PC-9 (cell line): ENCODE results near the gene VGF. TPM values are rescaled to one million over a fixed set of nuclear protein-coding genes. Genes with fewer than 3 reads are reported as not detected.

Experiments used
- BruUV-seq: library from RNA; stranded (reverse); fragments of 400-500 nt; replicated peaks from 2 replicates; lab custom pipeline; 2021; lab: Mats Ljungman, UMichigan
- CTCF ChIA-PET: fragments of 300-600 bp; sonication (Branson Sonifier 250); formaldehyde crosslinking; loops from one replicate; lab custom pipeline; 2022; ENCODE audit warnings: antibody characterized with exemption; lab: Charles Lee
- POLR2A ChIA-PET: fragments of 300-600 bp; sonication (Branson Sonifier 250); formaldehyde crosslinking; loops from one replicate; lab custom pipeline; 2022; ENCODE audit warnings: antibody characterized with exemption; ENCODE audit not compliant: unreplicated experiment; lab: Charles Lee
- DNase-seq, 2 experiments: peaks; one replicate each; pipeline versions ENCODE4 v3.0.0 to v3.0.0-alpha.2; 2015 to 2022; ENCODE audit warnings: mixed read lengths in 1 of 2
- H2AFZ ChIP-seq: fragments of 200-600 bp; sonication (generic); 2 replicates; pipeline ENCODE4 v1.8.1; 2017; ENCODE audit warnings: antibody characterized with exemption
- H3F3A ChIP-seq: fragments of 200-600 bp; sonication (generic); 2 replicates; pipeline ENCODE4 v1.8.1; 2017; ENCODE audit warnings: antibody characterized with exemption, mild to moderate bottlenecking, low read depth; ENCODE audit not compliant: insufficient read depth
- H3K27ac ChIP-seq: fragments of 200-600 bp; sonication (generic); 2 replicates; pipeline ENCODE4 v1.6.1; 2016; ENCODE audit warnings: mixed run types
- H3K27me3 ChIP-seq: fragments of 200-600 bp; sonication (generic); 2 replicates; pipeline ENCODE4 v1.6.1; 2016; ENCODE audit warnings: low read depth, mixed run types; ENCODE audit not compliant: insufficient read depth
- H3K36me3 ChIP-seq: fragments of 200-600 bp; sonication (generic); 2 replicates; pipeline ENCODE4 v1.6.1; 2016; ENCODE audit warnings: low read depth, mixed run types
- H3K4me1 ChIP-seq: fragments of 200-600 bp; sonication (generic); replicated peaks from 2 replicates; pipeline ENCODE4 v1.6.1; 2016; ENCODE audit warnings: mixed run types; ENCODE audit not compliant: insufficient read depth
- H3K4me2 ChIP-seq: fragments of 200-600 bp; sonication (generic); 2 replicates; pipeline ENCODE4 v1.6.1; 2017; ENCODE audit warnings: mixed run types
- H3K4me3 ChIP-seq: fragments of 200-600 bp; sonication (generic); 2 replicates; pipeline ENCODE4 v1.6.1; 2016; ENCODE audit warnings: mixed run types
- H3K79me2 ChIP-seq: fragments of 200-600 bp; sonication (generic); 2 replicates; pipeline ENCODE4 v1.6.1; 2017; ENCODE audit warnings: low read depth, mixed run types
- H3K9me2 ChIP-seq: fragments of 200-600 bp; sonication (generic); 2 replicates; pipeline ENCODE4 v1.8.1; 2017; ENCODE audit warnings: mild to moderate bottlenecking; ENCODE audit not compliant: insufficient read depth
- H3K9me3 ChIP-seq: fragments of 200-600 bp; sonication (generic); 2 replicates; pipeline ENCODE4 v1.8.1; 2016; ENCODE audit warnings: low read depth; ENCODE audit not compliant: insufficient read depth
- H4K20me1 ChIP-seq: fragments of 200-600 bp; sonication (generic); 2 replicates; pipeline ENCODE4 v1.8.1; 2017; ENCODE audit not compliant: insufficient read depth
- CTCF ChIP-seq: fragments of 200-600 bp; sonication (generic); conservative IDR thresholded peaks from 2 replicates; pipeline ENCODE4 v1.6.1; 2017; ENCODE audit warnings: mixed run types, antibody characterized with exemption, mild to moderate bottlenecking, moderate library complexity
- EZH2 ChIP-seq: fragments of 200-600 bp; sonication (generic); IDR thresholded peaks from 2 replicates; pipeline ENCODE4 v1.8.0; 2017; ENCODE audit warnings: antibody characterized with exemption, low read depth
- intact Hi-C: fragments of 100-400 bp; cut with micrococcal nuclease; formaldehyde crosslinking; loops from one replicate; pipeline ENCODE4 v1.10.0; 2022; ENCODE audit not compliant: unreplicated experiment
- total RNA-seq: library from RNA; stranded (reverse); gene quantifications from 2 replicates; pipeline ENCODE4 v1.2.3, GENCODE V29; 2021

VGF gene
- total RNA-seq, 1 experiment from 2014 or later = 2.1 TPM

GRCh38 chr7:101171442-101171837 lies 6.1 kb upstream of the VGF start:
- ChIA-PET POLR2A (interaction anchor here (0.6 kb wide), 1 partner anchor 14 kb away, joined by 8 read pairs; no protein-coding TSS in a partner anchor), CTCF (interaction anchor here (1.3 kb wide), 1 partner anchor 28 kb away, joined by 5 read pairs; no protein-coding TSS in a partner anchor)
- H4K20me1 ChIP-seq = no peaks in the 10 kb centered on the region
- H3K27me3 ChIP-seq = peaks cover 68% of the 10 kb centered on the region
- H3K4me2 ChIP-seq = no peak overlapping the region
- H3K9me3 ChIP-seq = no peaks in the 10 kb centered on the region
- peaks cover 15% of the 10 kb centered on the region; the same call in 1 of the 2 replicates for H3F3A ChIP-seq
- no peaks in the 10 kb centered on the region for H3K79me2 ChIP-seq
- no TSS peak for BruUV-seq
- H3K9me2 ChIP-seq = no peaks in the 10 kb centered on the region
- no peak for DNase-seq
- no peak overlapping the region for H3K27ac ChIP-seq
- H3K4me1 ChIP-seq = peaks cover 24% of the 10 kb centered on the region
- TF ChIP-seq EZH2 (no peak), CTCF (no peak)
- no peak overlapping the region for H3K4me3 ChIP-seq
- H2AFZ ChIP-seq = no peak overlapping the region
- no peaks in the 10 kb centered on the region for H3K36me3 ChIP-seq
- intact Hi-C loops = no loop called here

GRCh38 chr7:101170617-101171441 lies 5.5 kb upstream of the VGF start:
- no peaks in the 10 kb centered on the region for H3K9me3 ChIP-seq
- no peaks in the 10 kb centered on the region for H3K36me3 ChIP-seq
- intact Hi-C loops = no loop called here
- no peaks in the 10 kb centered on the region for H4K20me1 ChIP-seq
- peaks cover 15% of the 10 kb centered on the region; the same call in 1 of the 2 replicates for H3F3A ChIP-seq
- H2AFZ ChIP-seq = no peak overlapping the region
- TF ChIP-seq CTCF (no peak), EZH2 (no peak)
- no peak for DNase-seq
- CTCF ChIA-PET = interaction anchor here (1.3 kb wide), 1 partner anchor 27 kb away, joined by 5 read pairs; no protein-coding TSS in a partner anchor
- H3K79me2 ChIP-seq = no peaks in the 10 kb centered on the region
- H3K4me2 ChIP-seq = no peak overlapping the region
- no peaks in the 10 kb centered on the region for H3K9me2 ChIP-seq
- BruUV-seq = no TSS peak
- no peak overlapping the region for H3K27ac ChIP-seq
- H3K4me3 ChIP-seq = no peak overlapping the region
- peaks cover 62% of the 10 kb centered on the region for H3K27me3 ChIP-seq
- POLR2A ChIA-PET = no interaction called here
- H3K4me1 ChIP-seq = peaks cover 26% of the 10 kb centered on the region

GRCh38 chr7:101169838-101170551 lies 4.6 kb upstream of the VGF start:
- DNase-seq = peak in 1 of 2 experiments; percentile 78
- Histone ChIP-seq H3K27ac (no peak overlapping the region), H4K20me1 (peaks cover 2% of the 10 kb centered on the region; the same call in 1 of the 2 replicates), H3K9me2 (no peaks in the 10 kb centered on the region), H3K79me2 (peaks cover 2% of the 10 kb centered on the region; the same call in 1 of the 2 replicates), H3K4me3 (no peak overlapping the region), H3K4me1 (peaks cover 32% of the 10 kb centered on the region), H3K4me2 (peak overlapping the region; percentile 49), H3K36me3 (no peaks in the 10 kb centered on the region), H2AFZ (no peak overlapping the region), H3F3A (peaks cover 15% of the 10 kb centered on the region; the same call in 1 of the 2 replicates), H3K9me3 (no peaks in the 10 kb centered on the region), H3K27me3 (peaks cover 55% of the 10 kb centered on the region)
- CTCF ChIA-PET = interaction anchor here (1.3 kb wide), 1 partner anchor 26 kb away, joined by 5 read pairs; no protein-coding TSS in a partner anchor
- intact Hi-C loops = no loop called here
- no TSS peak for BruUV-seq
- TF ChIP-seq CTCF = peak; percentile 91
- no peak for TF ChIP-seq EZH2
- POLR2A ChIA-PET = no interaction called here
